GM12865 (cell line): ENCODE data around the gene GPR157.
"Not testable (repeated sequence)": the region's sequence is repeated elsewhere in the genome, so short reads cannot be mapped to it uniquely, and the experiment has no call there.

Experiments used
- DNase-seq: peaks from one replicate; pipeline ENCODE4 v3.0.0; 2010; ENCODE audit warnings: low read depth
- H3K4me3 ChIP-seq: 2 replicates; pipeline ENCODE4 v1.5.1; 2011; ENCODE audit warnings: mild to moderate bottlenecking, low read depth, low read length, control low read depth
- TF ChIP-seq, protein P1 (sequence below): IDR thresholded peaks from 2 replicates; pipeline ENCODE4 v1.5.1; 2011; ENCODE audit warnings: low read length, control low read depth, low read depth, inconsistent platforms; ENCODE audit not compliant: insufficient read depth; ENCODE audit errors: missing control alignments

GPR157 gene

DNA sequence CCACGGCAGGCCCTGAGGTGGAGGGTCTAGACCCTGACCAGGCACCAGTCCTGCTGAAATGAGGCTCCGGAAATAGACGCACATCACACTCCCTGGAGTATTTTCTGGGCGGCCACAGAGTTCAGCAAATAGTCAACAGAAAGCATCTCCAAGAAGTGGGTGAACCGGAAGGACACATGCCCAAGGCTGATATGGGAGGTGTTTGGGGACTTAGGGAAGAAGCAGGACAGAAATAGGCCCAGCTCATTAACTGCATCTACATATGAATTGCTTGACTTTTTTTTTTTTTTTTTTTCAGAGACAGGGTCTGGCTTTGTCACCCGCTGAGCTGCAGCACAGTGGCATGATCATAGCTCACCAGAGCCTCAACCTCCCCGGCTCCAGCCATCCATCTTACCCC, 36.5 kb upstream of the GPR157 start:
- no peak for DNase-seq
- TF ChIP-seq, protein P1, sequence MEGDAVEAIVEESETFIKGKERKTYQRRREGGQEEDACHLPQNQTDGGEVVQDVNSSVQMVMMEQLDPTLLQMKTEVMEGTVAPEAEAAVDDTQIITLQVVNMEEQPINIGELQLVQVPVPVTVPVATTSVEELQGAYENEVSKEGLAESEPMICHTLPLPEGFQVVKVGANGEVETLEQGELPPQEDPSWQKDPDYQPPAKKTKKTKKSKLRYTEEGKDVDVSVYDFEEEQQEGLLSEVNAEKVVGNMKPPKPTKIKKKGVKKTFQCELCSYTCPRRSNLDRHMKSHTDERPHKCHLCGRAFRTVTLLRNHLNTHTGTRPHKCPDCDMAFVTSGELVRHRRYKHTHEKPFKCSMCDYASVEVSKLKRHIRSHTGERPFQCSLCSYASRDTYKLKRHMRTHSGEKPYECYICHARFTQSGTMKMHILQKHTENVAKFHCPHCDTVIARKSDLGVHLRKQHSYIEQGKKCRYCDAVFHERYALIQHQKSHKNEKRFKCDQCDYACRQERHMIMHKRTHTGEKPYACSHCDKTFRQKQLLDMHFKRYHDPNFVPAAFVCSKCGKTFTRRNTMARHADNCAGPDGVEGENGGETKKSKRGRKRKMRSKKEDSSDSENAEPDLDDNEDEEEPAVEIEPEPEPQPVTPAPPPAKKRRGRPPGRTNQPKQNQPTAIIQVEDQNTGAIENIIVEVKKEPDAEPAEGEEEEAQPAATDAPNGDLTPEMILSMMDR: no peak
- H3K4me3 ChIP-seq: no peak overlapping the region

DNA sequence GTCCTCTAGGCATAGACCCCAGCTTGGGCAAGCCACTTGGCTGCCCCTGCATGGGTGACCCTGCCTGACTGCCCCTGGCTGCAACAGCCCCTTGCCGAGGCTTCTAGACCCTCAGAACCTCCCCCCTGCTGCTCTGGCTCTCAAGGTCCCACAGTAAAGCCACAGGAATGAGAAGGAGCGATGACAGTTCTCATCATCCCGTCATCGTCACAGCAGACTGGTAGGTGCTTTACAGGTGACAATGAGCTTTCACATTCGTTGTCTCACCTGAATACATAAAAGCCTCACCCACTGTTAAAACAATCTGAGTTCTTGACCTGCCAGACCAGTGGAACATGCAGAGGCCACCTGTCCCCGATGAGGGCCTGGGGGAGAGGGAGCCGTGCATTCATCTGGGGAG, 36.0 kb upstream of the GPR157 start:
- no peak overlapping the region for H3K4me3 ChIP-seq
- DNase-seq: no peak
- TF ChIP-seq, protein P1: no peak

DNA sequence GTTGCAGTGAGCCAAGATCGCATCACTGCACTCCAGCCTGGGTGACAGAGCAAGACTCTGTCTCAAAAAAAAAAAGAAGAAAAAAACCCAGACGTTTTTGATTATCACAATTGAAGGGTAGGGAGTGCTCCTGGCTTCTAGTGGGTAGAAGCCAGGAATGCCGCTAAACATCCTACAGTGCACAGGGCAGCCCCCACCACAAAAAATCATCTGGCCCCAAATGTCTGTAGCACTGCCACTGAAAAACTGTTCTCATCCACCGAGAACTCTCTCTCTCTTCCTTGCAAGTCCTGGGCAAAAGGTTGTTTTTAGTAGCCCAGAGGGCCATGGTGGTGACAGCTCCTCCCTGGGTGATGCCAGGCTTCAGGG, 35.6 kb upstream of the GPR157 start:
- DNase-seq: no peak
- TF ChIP-seq, protein P1: no peak
- H3K4me3 ChIP-seq: no peak overlapping the region

DNA sequence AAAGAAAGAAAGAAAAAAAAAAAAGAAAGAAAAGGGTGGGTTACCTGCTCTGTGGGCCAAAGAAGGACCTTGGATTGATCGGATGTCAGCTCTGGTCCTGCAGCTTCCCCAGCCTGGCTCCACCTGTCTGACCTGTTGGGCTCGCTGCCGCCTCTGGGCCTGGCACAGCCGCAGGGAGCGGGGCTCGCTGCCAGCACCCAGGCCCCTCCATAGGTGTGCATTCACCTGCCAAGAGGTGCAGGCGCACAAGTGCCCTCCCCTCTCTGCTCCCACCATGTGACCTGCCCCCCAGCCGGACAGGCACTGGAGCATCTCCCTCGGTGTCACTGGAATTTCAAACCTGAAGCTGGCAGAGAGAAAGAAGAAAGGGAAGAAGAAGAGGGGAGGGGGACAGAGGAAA, 33.1 kb upstream of the GPR157 start:
- TF ChIP-seq, protein P1: no peak
- DNase-seq: no peak
- no peak overlapping the region for H3K4me3 ChIP-seq

DNA sequence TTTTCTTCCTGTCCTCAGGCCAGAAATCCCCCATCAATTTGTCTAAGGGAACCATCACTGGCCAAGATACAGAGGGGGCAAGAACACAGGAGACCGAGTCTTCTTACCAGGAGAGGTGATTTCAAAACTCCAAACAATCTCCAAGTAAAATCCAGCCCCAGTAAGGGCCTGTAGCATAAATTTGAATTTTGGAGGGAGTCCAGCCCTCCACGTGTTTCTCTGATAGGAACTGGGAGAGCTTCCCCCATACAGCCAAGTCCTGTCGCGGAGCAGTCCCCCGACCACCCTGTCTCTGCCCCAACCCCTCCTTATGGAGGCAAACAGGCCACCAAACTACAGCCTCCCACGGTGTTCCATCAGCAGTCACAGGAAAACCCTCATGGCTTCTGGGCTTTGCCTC, 32.4 kb upstream of the GPR157 start:
- TF ChIP-seq, protein P1: no peak
- H3K4me3 ChIP-seq: no peak overlapping the region
- DNase-seq: no peak

DNA sequence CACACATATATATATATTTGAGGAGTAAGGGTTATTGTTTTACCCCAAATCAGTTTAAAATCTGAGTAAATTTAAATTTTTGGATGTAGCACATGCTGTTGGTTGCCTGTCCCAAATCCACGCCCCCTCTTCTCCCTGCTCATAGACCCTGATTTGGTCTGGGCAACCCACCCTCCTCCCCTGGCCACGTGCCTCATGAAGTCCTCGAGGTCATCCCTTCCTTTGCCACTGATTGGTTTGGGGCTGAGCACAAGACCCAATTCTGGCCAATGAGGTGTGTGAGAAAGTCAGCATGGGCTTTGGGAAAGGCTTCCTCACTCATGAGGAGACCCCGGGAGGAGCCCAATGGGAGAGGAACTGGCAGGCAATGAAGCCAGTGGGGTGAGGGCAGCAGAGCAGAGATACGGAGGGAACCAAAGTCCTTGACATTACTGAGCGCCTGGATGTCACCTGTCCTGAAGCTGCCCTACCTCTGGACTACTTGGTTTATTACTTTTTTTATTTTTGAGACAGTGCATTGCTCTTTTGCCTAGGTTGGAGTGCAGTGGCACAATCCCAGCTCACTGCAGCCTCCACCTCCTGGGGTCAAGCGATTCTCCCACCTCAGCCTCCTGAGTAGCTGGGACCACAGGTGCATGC, 31.3 kb upstream of the GPR157 start:
- no peak overlapping the region for H3K4me3 ChIP-seq
- TF ChIP-seq, protein P1: no peak
- DNase-seq: no peak

DNA sequence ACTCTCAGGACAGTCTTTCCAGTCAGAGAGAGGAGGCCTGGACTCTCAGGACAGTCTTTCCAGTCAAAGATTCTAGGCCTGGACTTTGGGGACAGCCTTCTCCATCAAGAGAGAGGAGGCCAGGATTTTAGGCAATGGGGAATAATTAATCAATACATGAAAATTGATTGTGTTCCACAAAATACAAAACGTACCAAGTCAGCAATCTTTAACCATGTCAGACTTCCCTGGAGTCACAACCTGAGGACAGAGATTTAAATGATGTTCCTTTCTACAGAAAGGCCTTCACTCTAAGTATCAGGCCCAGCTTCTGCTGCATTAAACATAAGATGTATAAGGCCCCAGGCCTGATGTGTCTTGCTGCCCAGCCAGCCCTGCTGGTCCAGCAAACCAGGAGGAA, 27.0 kb upstream of the GPR157 start:
- no peak overlapping the region for H3K4me3 ChIP-seq
- no peak for DNase-seq
- TF ChIP-seq, protein P1: no peak

DNA sequence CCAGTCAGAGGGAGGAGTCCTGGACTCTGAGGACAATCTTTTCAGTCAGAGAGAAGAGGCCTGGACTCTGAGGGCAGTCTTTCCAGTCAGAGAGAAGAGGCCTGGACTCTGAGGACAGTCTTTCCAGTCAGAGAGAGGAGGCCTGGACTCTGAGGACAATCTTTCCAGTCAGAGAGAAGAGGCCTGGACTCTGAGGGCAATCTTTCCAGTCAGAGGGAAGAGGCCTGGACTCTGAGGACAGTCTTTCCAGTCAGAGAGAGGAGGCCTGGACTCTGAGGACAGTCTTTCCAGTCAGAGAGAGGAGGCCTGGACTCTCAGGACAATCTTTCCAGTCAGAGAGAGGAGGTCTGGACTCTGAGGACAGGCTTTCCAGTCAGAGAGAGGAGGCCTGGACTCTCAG, 26.5 kb upstream of the GPR157 start:
- DNase-seq, H3K4me3 ChIP-seq: not testable (repeated sequence)
